ENCODE results near the gene TNPO1.
"Not testable (repeated sequence)": the region's sequence is repeated elsewhere in the genome, so short reads cannot be mapped to it uniquely, and the experiment has no call there.

The TNPO1 gene

DNA sequence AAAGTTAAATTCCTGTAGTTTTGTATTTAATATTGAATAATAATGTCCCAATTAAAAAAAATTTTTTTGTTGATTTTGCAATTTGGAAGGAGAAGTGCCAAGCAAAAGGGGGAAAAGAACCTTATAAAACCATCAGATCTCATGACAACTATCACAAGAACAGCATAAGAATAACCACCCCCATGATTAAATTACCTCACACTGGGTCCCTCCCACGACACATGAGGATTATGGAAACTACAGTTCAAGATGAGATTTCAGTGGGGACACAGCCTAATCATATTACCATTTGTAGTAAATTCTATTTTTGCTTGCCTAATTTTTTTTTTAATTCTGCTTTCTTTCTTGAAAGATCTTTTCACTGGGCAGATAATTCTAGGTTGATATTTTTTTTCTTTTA, 106.0 kb downstream of the TNPO1 start:
- Histone ChIP-seq H3K36me3 (ENCODE audit: control insufficient read depth in 2 of 2, insufficient read depth in 1 of 2, low read length in 2 of 2) (no peaks in the 10 kb centered on the region), H3K27ac (ENCODE audit: extremely low read depth, low read depth, low read length) (no peak overlapping the region), H3K9me3 (ENCODE audit: control insufficient read depth, insufficient read depth, low read depth, low read length) (no peaks in the 10 kb centered on the region), H3K4me3 (ENCODE audit: low read depth, low read length) (no peak overlapping the region), H3K4me1 (ENCODE audit: control insufficient read depth, insufficient read depth, low read length) (no peaks in the 10 kb centered on the region)
- ChIA-PET POLR2A (no interaction called here), CTCF (interaction anchor here (0.6 to 1.0 kb wide), 2 partner anchors 116 to 529 kb away, joined by 3 to 4 read pairs; no protein-coding TSS in a partner anchor)
- no peak for TF ChIP-seq ZNF398 (tag by site-specific recombination; IDR thresholded peaks at IDR 0.05)
- TF ChIP-seq ZFHX2 (tag by site-specific recombination; conservative IDR thresholded peaks at IDR 0.05) = peak; percentile 49; the same call in 1 of the 2 replicates
- peak; percentile 18; the same call in 1 of the 2 replicates for TF ChIP-seq EGR2 (tag by site-specific recombination; IDR thresholded peaks at IDR 0.05; ENCODE audit: low read depth)
- TF ChIP-seq, protein P1, sequence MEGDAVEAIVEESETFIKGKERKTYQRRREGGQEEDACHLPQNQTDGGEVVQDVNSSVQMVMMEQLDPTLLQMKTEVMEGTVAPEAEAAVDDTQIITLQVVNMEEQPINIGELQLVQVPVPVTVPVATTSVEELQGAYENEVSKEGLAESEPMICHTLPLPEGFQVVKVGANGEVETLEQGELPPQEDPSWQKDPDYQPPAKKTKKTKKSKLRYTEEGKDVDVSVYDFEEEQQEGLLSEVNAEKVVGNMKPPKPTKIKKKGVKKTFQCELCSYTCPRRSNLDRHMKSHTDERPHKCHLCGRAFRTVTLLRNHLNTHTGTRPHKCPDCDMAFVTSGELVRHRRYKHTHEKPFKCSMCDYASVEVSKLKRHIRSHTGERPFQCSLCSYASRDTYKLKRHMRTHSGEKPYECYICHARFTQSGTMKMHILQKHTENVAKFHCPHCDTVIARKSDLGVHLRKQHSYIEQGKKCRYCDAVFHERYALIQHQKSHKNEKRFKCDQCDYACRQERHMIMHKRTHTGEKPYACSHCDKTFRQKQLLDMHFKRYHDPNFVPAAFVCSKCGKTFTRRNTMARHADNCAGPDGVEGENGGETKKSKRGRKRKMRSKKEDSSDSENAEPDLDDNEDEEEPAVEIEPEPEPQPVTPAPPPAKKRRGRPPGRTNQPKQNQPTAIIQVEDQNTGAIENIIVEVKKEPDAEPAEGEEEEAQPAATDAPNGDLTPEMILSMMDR (tag by site-specific recombination; IDR thresholded peaks at IDR 0.05) = no peak

DNA sequence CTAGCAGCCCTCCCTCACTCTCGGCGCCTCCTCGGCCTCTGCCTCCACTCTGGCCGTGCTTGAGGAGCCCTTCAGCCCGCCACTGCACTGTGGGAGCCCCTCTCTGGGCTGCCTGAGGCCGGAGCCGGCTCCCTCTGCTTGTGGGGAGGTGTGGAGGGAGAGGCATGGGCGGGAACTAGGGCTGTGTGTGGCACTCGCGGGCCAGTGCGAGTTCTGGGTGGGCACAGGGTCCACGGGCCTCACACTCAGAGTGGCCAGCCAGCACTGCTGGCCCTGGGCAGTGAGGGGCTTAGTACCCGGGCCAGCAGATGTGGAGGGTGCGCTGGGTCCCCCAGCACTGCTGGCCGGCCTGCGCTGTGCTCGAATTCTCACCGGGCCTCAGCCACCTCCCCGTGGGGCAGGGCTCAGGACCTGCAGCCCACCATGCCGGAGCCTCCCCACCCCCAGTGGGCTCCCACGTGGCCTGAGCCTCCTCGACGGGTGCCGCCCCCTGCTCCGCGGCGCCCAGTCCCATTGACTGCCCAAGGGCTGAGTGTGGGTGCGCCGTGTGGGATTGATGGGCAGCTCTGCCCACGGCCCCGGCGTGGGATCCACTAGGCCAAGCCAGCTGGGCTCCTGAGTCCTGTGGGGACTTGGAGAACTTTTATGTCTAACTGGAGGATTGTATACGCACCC, 109.0 kb downstream of the TNPO1 start:
- ChIA-PET POLR2A (no interaction called here), CTCF (no interaction called here)
- Histone ChIP-seq H3K9me3 (ENCODE audit: control insufficient read depth, insufficient read depth, low read depth, low read length) (no peaks in the 10 kb centered on the region), H3K4me3 (ENCODE audit: low read depth, low read length) (no peak overlapping the region), H3K36me3 (ENCODE audit: control insufficient read depth in 2 of 2, insufficient read depth in 1 of 2, low read length in 2 of 2) (no peaks in the 10 kb centered on the region), H3K27ac (ENCODE audit: extremely low read depth, low read depth, low read length) (no peak overlapping the region), H3K4me1 (ENCODE audit: control insufficient read depth, insufficient read depth, low read length) (no peaks in the 10 kb centered on the region)
- TF ChIP-seq ZNF404 (tag by site-specific recombination; IDR thresholded peaks at IDR 0.05) (no peak), EGR2 (tag by site-specific recombination; IDR thresholded peaks at IDR 0.05; ENCODE audit: low read depth) (peak; percentile 30; the same call in 1 of the 2 replicates)

DNA sequence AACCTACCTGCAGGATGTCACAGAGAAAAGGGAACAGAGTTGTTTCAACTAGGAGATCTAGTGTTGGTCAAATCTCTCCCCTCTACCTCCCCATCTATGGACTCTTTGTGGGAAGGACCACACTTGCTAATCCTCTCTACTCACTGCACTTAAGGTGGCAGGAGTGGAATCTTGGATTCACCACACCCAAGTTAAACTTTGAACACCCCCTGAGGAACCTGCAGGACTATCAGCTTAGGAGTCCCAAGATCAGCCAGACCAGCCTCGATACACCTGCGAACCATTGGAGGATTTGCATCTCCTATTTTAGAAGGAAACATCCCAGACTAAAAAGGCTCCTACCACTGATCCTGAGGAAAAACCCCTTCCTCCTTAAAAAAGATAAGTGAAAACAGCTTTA, 116.2 kb downstream of the TNPO1 start:
- CTCF ChIA-PET; H3K4me1 ChIP-seq (ENCODE audit: control insufficient read depth, insufficient read depth, low read length); H3K4me3 ChIP-seq (ENCODE audit: low read depth, low read length); H3K9me3 ChIP-seq (ENCODE audit: control insufficient read depth, insufficient read depth, low read depth, low read length); H3K36me3 ChIP-seq (ENCODE audit: control insufficient read depth in 2 of 2, insufficient read depth in 1 of 2, low read length in 2 of 2); H3K27ac ChIP-seq (ENCODE audit: extremely low read depth, low read depth, low read length); POLR2A ChIA-PET: not testable (repeated sequence)

GRCh38 chr5:72934953-72935725, 118.7 kb downstream of the TNPO1 start:
- H3K4me1 ChIP-seq (ENCODE audit: control insufficient read depth, insufficient read depth, low read length); H3K36me3 ChIP-seq (ENCODE audit: control insufficient read depth in 2 of 2, insufficient read depth in 1 of 2, low read length in 2 of 2); H3K27ac ChIP-seq (ENCODE audit: extremely low read depth, low read depth, low read length); POLR2A ChIA-PET; H3K9me3 ChIP-seq (ENCODE audit: control insufficient read depth, insufficient read depth, low read depth, low read length); H3K4me3 ChIP-seq (ENCODE audit: low read depth, low read length): not testable (repeated sequence)
- CTCF ChIA-PET = interaction anchor here (0.6 kb wide), 1 partner anchor 845 kb away, joined by 4 read pairs; no protein-coding TSS in a partner anchor
- TF ChIP-seq ZNF529 (tag by site-specific recombination; IDR thresholded peaks at IDR 0.05; ENCODE audit: insufficient replicate concordance) = peak; percentile 74
- TF ChIP-seq ZNF610 (tag by site-specific recombination; IDR thresholded peaks at IDR 0.05; ENCODE audit: borderline replicate concordance) = 0 out of 2 replicates have a peak, but pooled peaks have one; percentile 32

DNA sequence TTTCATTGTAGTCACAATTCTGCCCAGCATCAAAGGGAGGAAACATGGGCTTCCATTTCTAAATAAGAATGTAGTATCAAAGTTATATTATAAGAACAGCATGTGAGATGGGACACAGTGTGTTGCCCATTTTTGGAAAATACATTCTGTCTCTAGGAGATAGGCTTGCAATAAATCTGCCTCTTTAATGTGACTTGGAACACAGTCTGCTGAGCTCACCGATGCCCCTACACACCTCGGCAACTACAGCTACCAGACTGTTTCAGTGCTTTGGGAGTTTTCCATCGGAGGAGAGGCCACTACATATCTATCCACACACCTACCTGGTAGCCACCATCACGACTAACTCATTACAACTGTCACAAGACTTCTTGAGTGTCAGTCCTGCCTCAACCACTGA, 120.4 kb downstream of the TNPO1 start:
- Histone ChIP-seq H3K9me3 (ENCODE audit: control insufficient read depth, insufficient read depth, low read depth, low read length) (no peaks in the 10 kb centered on the region), H3K27ac (ENCODE audit: extremely low read depth, low read depth, low read length) (no peak overlapping the region), H3K36me3 (ENCODE audit: control insufficient read depth in 2 of 2, insufficient read depth in 1 of 2, low read length in 2 of 2) (no peaks in the 10 kb centered on the region), H3K4me3 (ENCODE audit: low read depth, low read length) (no peak overlapping the region), H3K4me1 (ENCODE audit: control insufficient read depth, insufficient read depth, low read length) (0 out of 2 replicates have a peak, but pooled peaks cover 4% of the 10 kb centered on the region)
- CTCF ChIA-PET = no interaction called here
- POLR2A ChIA-PET = no interaction called here
- no peak for TF ChIP-seq ZSCAN4 (tag by site-specific recombination; IDR thresholded peaks at IDR 0.05)
- TF ChIP-seq SCRT2 (tag by site-specific recombination; IDR thresholded peaks at IDR 0.05) = no peak
- TF ChIP-seq, protein P2, sequence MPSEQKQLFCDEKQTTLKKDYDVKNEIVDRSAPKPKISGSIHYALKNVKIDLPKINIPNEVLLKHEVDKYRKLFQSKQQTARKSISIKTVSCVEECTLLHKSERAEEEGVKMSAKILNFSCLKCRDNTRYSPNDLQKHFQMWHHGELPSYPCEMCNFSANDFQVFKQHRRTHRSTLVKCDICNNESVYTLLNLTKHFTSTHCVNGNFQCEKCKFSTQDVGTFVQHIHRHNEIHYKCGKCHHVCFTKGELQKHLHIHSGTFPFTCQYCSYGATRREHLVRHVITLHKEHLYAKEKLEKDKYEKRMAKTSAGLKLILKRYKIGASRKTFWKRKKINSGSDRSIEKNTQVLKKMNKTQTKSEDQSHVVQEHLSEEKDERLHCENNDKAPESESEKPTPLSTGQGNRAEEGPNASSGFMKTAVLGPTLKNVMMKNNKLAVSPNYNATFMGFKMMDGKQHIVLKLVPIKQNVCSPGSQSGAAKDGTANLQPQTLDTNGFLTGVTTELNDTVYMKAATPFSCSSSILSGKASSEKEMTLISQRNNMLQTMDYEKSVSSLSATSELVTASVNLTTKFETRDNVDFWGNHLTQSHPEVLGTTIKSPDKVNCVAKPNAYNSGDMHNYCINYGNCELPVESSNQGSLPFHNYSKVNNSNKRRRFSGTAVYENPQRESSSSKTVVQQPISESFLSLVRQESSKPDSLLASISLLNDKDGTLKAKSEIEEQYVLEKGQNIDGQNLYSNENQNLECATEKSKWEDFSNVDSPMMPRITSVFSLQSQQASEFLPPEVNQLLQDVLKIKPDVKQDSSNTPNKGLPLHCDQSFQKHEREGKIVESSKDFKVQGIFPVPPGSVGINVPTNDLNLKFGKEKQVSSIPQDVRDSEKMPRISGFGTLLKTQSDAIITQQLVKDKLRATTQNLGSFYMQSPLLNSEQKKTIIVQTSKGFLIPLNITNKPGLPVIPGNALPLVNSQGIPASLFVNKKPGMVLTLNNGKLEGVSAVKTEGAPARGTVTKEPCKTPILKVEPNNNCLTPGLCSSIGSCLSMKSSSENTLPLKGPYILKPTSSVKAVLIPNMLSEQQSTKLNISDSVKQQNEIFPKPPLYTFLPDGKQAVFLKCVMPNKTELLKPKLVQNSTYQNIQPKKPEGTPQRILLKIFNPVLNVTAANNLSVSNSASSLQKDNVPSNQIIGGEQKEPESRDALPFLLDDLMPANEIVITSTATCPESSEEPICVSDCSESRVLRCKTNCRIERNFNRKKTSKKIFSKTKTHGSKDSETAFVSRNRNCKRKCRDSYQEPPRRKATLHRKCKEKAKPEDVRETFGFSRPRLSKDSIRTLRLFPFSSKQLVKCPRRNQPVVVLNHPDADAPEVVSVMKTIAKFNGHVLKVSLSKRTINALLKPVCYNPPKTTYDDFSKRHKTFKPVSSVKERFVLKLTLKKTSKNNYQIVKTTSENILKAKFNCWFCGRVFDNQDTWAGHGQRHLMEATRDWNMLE (tag by site-specific recombination; conservative IDR thresholded peaks at IDR 0.05; ENCODE audit: low read depth) = no peak
